Measurements from ENCODE around the gene SPRED2. TPM values are rescaled to one million over a fixed set of nuclear protein-coding genes. Genes with fewer than 3 reads are reported as not detected.

The SPRED2 gene, protein sequence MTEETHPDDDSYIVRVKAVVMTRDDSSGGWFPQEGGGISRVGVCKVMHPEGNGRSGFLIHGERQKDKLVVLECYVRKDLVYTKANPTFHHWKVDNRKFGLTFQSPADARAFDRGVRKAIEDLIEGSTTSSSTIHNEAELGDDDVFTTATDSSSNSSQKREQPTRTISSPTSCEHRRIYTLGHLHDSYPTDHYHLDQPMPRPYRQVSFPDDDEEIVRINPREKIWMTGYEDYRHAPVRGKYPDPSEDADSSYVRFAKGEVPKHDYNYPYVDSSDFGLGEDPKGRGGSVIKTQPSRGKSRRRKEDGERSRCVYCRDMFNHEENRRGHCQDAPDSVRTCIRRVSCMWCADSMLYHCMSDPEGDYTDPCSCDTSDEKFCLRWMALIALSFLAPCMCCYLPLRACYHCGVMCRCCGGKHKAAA
- total RNA-seq (10 to 100 TPM; 12.6 to 26.4 (median 14.9) TPM), polyA plus RNA-seq (1 to 10 TPM; 3.5 to 5.5 (median 4.6) TPM)
- long read RNA-seq, donor 1, full-length matches to known transcripts = 4 of 4 reads
- long read RNA-seq, donor 1, partial matches to known transcripts = 0 of 4 reads
- long read RNA-seq, donor 1, other reads (novel, unspliced or antisense) = 0 of 4 reads
- long read RNA-seq, donor 2, full-length matches to known transcripts = 2 of 2 reads
- long read RNA-seq, donor 2, partial matches to known transcripts = 0 of 2 reads
- long read RNA-seq, donor 2, other reads (novel, unspliced or antisense) = 0 of 2 reads

GRCh38 chr2:65432227-65433190 is at the start of gene SPRED2:
SPRED2 (minus strand) TSS chr2:65432599; CDS start chr2:65431987, 612 bp downstream.
- DNase-seq = peak; percentile 92
- WGBS, 5 donors = 0 to 1% (median 1%) methylated on average over 52 to 68 of the region's 68 CpGs
- intact Hi-C loops (cut with DNase I; ENCODE audit: low total_unique reads) = loop anchor here (10.0 kb wide), 1 partner anchor 168 kb away; no protein-coding TSS in a partner anchor
- Histone ChIP-seq H3K36me3 (no peaks in the 10 kb centered on the region), H3K9me3 (no peaks in the 10 kb centered on the region), H3K27me3 (replicated peaks in 1 of 7) (peaks cover 0 to 34% (median 0%) of the 10 kb centered on the region in 7 donors), H3K4me1 (peaks cover 6 to 57% (median 38%) of the 10 kb centered on the region in 6 donors), H3K4me3 (peak within 1 kb of the TSS; percentile 73 to 98 (median 90)), H3K27ac (peak within 1 kb of the TSS; percentile 53 to 92 (median 86))
- TF ChIP-seq, protein P1, sequence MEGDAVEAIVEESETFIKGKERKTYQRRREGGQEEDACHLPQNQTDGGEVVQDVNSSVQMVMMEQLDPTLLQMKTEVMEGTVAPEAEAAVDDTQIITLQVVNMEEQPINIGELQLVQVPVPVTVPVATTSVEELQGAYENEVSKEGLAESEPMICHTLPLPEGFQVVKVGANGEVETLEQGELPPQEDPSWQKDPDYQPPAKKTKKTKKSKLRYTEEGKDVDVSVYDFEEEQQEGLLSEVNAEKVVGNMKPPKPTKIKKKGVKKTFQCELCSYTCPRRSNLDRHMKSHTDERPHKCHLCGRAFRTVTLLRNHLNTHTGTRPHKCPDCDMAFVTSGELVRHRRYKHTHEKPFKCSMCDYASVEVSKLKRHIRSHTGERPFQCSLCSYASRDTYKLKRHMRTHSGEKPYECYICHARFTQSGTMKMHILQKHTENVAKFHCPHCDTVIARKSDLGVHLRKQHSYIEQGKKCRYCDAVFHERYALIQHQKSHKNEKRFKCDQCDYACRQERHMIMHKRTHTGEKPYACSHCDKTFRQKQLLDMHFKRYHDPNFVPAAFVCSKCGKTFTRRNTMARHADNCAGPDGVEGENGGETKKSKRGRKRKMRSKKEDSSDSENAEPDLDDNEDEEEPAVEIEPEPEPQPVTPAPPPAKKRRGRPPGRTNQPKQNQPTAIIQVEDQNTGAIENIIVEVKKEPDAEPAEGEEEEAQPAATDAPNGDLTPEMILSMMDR (IDR thresholded peaks at IDR 0.05 in 8 of 11, conservative IDR thresholded peaks at IDR 0.05 in 3 of 11) = peak in 3 of 11 experiments; percentile 25 to 34 (median 27)
- TF ChIP-seq POLR2AphosphoS5 (IDR thresholded peaks at IDR 0.05) = peak; percentile 82 to 88 (median 87)
- no peak for TF ChIP-seq POLR2A (IDR thresholded peaks at IDR 0.05)

GRCh38 chr2:65481961-65482360 is 49.6 kb upstream of the SPRED2 start:
- H3K36me3 ChIP-seq = no peaks in the 10 kb centered on the region
- intact Hi-C loops (cut with DNase I; ENCODE audit: low total_unique reads) = no loop called here
- H3K9me3 ChIP-seq = peaks cover 0 to under 1% (median 0%) of the 10 kb centered on the region in 8 donors
- H3K27me3 ChIP-seq (replicated peaks in 1 of 7) = peaks cover 0 to 4% (median 0%) of the 10 kb centered on the region in 7 donors
- H3K4me3 ChIP-seq = no peak overlapping the region
- TF ChIP-seq POLR2A (IDR thresholded peaks at IDR 0.05) (no peak), POLR2AphosphoS5 (IDR thresholded peaks at IDR 0.05) (no peak)
- TF ChIP-seq, protein P1 (IDR thresholded peaks at IDR 0.05 in 8 of 11, conservative IDR thresholded peaks at IDR 0.05 in 3 of 11) = no peak
- no peak overlapping the region for H3K27ac ChIP-seq
- 96 to 100% (median 98%) methylated on average over 2 of the region's 2 CpGs for WGBS, 5 donors
- peaks cover 0 to 18% (median 0%) of the 10 kb centered on the region in 6 donors for H3K4me1 ChIP-seq
- no peak for DNase-seq

GRCh38 chr2:65479524-65479923 is 47.1 kb upstream of the SPRED2 start:
- 55 to 72% (median 63%) methylated on average over 12 of the region's 12 CpGs for WGBS, 5 donors
- DNase-seq = no peak

More at GRCh38 chr2:65479524-65479923, 47.1 kb upstream of the SPRED2 start:
- Histone ChIP-seq H3K4me1 (peaks cover 0 to 18% (median 0%) of the 10 kb centered on the region in 6 donors), H3K36me3 (no peaks in the 10 kb centered on the region), H3K4me3 (no peak overlapping the region), H3K27me3 (replicated peaks in 1 of 7) (peaks cover 0 to 4% (median 0%) of the 10 kb centered on the region in 7 donors), H3K27ac (no peak overlapping the region), H3K9me3 (peaks cover 0 to 22% (median 12%) of the 10 kb centered on the region in 8 donors)
- TF ChIP-seq, protein P1 (IDR thresholded peaks at IDR 0.05 in 8 of 11, conservative IDR thresholded peaks at IDR 0.05 in 3 of 11) = no peak
- TF ChIP-seq POLR2AphosphoS5 (IDR thresholded peaks at IDR 0.05) (no peak), POLR2A (IDR thresholded peaks at IDR 0.05) (no peak)
- intact Hi-C loops (cut with DNase I; ENCODE audit: low total_unique reads) = no loop called here

All from spleen (tissue), 13 donors.